Endometrial microvascular endothelial cells (primary cell): ENCODE results near the gene PLEKHA5. TPM values are rescaled to one million over a fixed set of nuclear protein-coding genes. Genes with fewer than 3 reads are reported as not detected.

Source experiments
- in situ Hi-C: cut with HindIII; loops from 2 replicates; pipeline ENCODE4 v1.10.0; 2017; ENCODE audit warnings: low sequenced_read_pairs, low pct_unique_long_range_greater_than_20kb; ENCODE audit errors: inconsistent ontology term
- total RNA-seq: library from RNA; depleted of rRNA; stranded (reverse); fragments of >200 nt; gene quantifications from one replicate; pipeline ENCODE4 v1.2.3, GENCODE V29; 2015; ENCODE audit errors: inconsistent ontology term

Gene PLEKHA5
- total RNA-seq, 1 donor from 2014 or later = 11.2 TPM

DNA sequence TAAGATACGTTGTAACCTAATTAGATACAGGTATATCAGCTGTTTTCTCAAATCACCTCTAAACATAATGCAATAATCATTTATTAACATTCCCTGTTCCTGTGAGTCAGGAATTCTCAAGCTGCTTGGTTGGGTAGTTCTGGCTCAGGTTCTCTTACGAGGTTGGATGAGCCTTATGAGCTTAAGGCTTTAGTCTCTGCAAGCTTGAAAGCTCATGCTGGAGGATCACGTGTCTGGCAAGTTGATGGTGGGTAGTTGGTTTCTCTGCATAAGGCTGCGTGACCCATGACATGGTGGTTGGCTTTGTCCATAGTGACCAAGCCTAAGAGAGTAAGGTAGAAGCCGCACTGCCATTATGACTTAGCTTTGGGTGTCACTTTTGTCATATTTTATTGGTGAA is 62.0 kb downstream of the PLEKHA5 start:
- in situ Hi-C loops = no loop called here

DNA sequence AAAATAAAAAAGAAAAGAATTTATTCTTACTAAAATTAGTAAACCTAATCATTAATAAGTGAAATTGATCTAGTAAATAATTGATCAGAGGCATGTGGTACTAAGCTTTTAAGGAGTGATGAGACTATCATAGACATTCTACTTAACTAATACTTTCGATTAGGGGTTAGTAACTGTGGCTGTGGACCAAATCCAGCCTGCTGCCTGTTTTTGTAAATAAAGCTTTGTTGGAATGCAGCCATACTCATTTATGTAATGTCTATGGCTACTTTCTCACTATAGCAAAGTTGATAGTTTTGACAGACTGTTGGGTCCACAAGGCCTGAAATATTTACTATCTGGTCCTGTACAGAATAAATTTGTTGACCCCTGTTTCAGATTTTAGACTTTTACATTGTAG is 63.2 kb downstream of the PLEKHA5 start:
- in situ Hi-C loops = no loop called here

- in situ Hi-C loops = no loop called here
These were observed 65.4 kb downstream of the PLEKHA5 start for GRCh38 chr12:19194963-19195362.

GRCh38 chr12:19196959-19197630 is 67.6 kb downstream of the PLEKHA5 start:
- in situ Hi-C loops = no loop called here

DNA sequence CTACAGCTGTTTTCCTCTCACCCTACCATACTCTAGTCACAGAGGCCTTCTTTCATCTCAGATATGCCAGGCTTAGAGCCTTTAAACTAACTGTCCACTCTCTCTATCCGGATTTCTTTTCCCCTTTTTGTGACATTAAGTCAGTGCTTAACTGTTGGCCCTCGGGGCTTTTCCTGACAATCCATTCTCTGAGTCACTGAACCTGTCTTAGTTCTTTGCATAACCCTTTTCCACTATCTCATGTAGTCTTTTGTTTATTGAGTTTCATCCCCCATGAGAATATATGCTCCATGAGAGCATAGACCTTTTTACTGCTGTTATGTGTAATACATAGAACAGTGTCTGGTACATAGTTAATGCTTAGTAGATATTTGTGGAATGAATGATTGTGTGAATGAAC is 68.7 kb downstream of the PLEKHA5 start:
- in situ Hi-C loops = no loop called here

DNA sequence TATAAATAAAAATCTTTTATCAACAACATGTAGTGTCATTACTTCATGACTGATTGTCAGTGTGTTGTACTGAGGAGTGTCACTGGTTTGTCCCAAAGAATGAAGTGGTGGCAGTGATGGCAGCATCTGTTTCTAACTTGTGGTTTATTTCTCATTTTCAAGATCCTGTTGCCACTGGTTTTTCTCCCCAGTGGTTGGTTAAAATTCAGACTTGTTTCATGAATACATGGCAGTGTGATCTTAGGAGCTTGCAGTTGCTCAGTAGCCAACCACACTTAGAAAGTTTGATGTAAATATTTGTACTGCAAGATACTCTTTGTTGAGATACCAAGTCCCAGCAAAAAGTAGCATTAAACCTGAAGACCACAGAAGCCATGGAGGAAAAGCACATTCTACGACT is 69.8 kb downstream of the PLEKHA5 start:
- in situ Hi-C loops = no loop called here

GRCh38 chr12:19200261-19200660 is 70.7 kb downstream of the PLEKHA5 start:
- in situ Hi-C loops = no loop called here

DNA sequence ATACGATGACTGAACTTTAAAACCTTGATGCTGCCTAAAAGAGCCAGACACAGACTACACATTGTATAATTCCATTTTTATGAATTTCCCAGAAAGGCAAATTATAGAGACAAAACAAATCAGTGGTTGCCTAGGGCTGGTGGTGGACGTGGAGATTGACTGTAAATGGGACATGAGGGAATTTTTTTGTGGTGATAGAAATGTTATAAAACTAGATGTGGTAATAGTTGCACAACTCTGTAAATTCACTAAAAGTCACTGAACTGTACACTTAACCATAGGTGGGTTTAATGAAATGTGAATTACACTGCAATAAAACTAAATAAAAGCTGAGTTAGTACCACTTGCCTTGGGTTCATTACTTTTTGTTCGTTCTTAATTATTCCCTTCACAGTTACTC is 72.1 kb downstream of the PLEKHA5 start:
- in situ Hi-C loops = no loop called here

DNA sequence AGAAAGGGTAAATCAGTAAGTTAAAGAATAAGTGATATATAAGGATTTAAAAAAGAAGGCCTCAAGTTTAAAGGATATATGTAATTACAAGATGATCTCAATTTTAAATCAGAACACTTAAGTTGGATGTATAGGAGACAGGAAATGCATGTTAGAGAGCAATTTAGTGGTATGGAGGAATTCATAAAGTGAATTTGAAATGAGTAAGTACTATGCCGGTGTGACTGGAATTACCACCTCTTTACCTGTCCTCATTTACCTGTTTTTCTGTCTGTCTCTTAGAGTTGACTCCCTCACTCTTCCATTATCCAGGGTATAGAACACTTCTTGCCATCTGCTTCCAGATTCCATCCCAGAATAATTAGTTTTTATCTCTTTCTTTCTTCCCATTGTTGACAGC is 73.5 kb downstream of the PLEKHA5 start:
- in situ Hi-C loops = no loop called here

DNA sequence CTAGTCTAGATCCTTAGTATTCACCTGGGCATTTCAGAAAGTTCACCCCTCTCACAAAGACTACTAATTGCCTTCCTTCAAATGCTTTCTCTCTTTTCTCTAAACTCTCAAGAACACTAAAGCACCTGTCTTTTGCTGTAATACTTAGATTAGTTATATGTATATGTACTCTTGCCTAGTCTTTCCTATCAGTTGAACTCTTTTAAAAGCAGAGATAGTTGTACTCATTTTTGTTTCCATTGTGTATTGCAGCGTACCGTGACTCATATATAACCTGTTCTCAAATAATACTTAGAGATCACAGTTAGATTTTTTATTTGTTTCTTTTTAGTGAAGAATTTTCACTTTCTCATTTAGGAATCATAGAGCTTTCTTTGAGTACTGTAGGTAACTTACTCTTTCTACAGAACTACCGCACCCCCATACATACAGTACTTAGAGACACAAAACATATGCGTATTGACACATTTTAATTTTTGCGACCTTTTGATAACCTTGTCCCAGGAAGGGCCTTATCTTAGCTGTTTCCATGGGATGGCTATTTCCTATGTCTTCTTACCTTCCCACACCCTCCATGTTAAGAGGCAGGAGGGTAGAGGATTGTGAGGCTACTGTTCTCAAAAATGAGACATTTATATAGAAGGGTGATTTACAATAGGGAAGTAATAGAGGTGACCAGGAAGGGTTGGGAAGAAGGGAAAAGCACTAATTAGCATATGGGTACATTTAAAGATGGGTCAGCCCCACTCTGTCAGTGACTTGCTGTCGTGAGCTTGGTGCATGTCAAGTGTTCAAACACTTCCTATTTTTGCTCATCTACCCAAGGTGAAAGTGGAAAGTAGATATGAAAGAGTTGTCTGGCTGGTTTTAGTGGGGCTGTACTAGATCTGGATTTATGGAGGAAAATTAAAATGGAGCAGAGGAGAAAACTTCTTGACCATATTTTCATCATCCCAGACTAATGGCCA is 74.3 kb downstream of the PLEKHA5 start:
- in situ Hi-C loops = no loop called here

DNA sequence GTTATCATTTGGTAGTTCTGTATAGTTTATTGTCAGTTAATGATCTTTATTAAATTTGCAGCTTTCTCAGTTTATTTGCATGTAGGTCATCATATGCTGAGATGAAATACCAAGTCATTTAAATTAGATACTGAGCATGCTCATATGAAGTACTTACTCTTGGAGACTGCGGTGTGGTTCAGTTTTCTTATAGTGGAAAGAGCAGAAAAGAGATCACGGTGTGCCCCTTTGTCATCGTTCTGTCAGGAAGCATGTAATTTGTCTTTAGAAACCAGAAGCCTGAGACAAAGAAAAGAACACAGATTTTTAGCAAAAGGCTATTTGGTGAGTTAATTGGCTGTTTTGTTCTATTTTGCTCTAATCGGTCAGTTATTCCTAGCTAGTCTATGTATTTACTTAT is 75.6 kb downstream of the PLEKHA5 start:
- in situ Hi-C loops = no loop called here

GRCh38 chr12:19206493-19207077 is 77.1 kb downstream of the PLEKHA5 start:
- in situ Hi-C loops = no loop called here

GRCh38 chr12:19208456-19208855 is 78.9 kb downstream of the PLEKHA5 start:
- in situ Hi-C loops = no loop called here

- in situ Hi-C loops = no loop called here
These were observed 80.1 kb downstream of the PLEKHA5 start for GRCh38 chr12:19209661-19210060.

DNA sequence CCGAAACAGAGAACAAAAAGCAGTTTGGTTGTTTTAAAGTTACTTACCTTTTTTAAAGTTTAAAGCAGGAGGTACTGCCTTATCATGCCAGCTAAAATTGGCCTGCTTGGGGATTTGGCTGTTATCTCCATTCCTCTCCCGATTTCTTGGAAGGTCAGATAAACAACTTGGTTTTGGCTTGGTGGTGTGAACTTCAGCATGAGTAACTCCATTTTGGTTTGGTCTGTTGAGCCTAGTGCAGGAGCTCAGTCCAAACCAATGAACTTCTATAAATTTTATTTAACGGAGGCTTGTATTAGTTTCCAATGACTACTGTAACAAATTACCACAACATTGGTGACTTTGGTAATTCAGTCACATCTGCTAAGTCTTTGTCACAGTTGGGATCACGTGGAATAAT is 82.3 kb downstream of the PLEKHA5 start:
- in situ Hi-C loops = no loop called here

GRCh38 chr12:19212245-19212644 is 82.7 kb downstream of the PLEKHA5 start:
- in situ Hi-C loops = no loop called here

DNA sequence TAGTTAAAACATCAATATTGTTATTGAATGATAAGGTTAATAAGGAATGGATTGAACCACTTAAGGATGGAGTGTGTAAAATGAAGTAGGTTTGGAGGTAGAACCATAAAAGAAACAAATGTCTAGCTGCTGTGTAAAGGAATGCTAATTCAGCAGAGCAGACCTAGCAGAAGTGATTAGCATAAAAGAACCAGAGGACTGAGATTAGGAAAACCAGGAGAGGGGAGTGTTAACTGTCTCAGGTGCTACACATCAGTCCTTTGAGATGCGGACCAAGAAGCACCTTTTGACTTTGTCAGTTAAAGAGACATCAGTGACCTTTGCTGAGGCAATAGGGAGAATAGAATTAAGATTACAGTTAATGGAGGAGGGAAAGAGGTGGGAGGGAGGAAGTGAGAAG is 84.5 kb downstream of the PLEKHA5 start:
- in situ Hi-C loops = no loop called here

DNA sequence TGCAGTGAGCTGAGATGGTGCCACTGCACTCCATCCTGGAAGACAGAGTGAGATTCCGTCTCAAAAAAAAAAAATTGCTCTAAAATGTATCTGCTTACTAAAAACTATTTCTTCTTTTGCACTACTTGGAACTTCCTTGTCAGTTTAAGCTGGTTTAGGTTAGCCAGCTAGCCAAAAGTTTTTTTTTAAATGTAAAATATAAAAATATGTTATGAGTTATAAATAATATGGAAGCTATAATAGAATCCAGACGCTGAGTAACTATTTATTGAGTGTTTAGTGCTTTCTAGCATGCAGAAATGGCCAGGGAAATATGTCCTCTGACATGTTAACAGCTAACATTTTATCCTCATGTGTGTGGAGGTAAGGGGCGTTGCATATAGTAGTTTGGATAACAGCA is 85.6 kb downstream of the PLEKHA5 start:
- in situ Hi-C loops = no loop called here

- in situ Hi-C loops = no loop called here
These were observed 87.9 kb downstream of the PLEKHA5 start for GRCh38 chr12:19217446-19217845.

GRCh38 chr12:19220205-19220604 is 90.7 kb downstream of the PLEKHA5 start:
- in situ Hi-C loops = no loop called here
